HG03439 (cell line): Measurements from ENCODE around the gene NES.

Source experiments
- ATAC-seq: cut with Tn5 transposase; IDR thresholded peaks from one replicate; pipeline ENCODE4 v1.9.1; 2021; ENCODE audit warnings: mild to moderate bottlenecking, moderate library complexity; ENCODE audit not compliant: unreplicated experiment

Gene NES

GRCh38 chr1:156664767-156665411 is 12.3 kb downstream of the NES start:
- no peak for ATAC-seq

DNA sequence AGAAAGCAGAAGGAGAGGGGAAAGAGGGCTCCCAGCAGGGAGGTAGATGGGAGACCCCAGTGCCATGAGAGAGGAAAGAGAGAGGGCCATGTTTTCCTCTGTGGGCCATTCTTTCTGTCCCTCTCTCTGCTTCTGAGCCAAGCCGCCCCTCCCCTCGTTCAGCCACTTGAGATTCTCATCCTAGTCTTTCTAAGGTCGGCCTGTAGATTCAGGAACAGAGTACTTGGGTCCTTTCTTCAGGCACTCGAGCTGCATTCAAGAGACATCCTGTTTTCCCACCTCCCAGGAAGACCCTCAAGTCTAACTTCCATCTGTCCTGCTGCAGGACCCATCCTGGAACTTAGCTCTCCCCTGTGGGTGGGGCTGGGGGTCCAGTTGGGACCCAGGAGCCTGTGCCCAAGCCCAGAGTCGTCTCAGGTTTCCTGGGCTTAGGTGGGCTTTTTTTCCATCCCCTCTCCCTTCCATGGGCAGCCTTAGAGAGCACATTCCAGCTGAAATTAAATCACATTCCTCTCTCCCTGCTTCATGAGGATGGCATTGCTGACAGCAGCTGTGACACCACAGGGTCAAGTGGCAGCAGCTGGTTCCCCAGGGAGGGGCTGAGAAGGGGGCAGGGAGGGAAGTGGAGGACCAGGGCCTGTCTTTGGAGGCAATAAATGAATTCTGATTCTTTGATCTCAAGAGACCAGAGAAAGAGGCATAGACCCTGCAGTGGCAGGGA is 13.0 kb downstream of the NES start:
- ATAC-seq, result no peak

GRCh38 chr1:156663178-156663577 is 14.0 kb downstream of the NES start:
- ATAC-seq, result no peak

DNA sequence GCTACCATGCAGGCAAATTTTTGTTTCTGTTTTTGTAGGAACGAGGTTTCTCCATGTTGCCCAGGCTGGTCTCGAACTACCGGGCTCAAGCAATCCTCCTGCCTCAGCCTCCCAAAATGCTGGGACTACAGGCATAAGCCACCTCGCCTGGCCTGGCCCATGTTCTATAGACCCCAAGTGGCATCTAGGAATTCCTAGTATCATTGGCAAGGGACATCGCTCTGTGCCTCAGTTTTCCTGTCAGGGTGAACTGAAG is 14.5 kb downstream of the NES start:
- no peak for ATAC-seq

GRCh38 chr1:156662005-156662799 is 15.0 kb downstream of the NES start:
- ATAC-seq, result no peak

DNA sequence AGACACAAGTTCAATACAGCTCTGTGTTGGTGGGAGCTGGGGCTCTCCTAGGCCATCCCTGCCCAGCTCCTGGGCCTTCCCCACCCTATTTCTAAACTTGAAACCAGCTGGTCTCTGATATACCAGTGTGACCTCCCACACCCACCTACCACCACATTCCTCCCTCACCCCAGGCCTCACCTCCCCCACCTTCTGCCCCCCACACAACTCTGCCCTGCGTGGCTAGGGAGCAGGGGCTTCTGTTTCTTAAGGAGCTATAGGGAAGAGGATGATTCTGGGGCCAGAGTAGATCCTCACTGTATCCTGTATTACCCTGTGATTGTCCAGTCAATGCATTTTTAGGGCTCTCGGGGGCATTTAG is 16.5 kb downstream of the NES start:
- ATAC-seq, result no peak

DNA sequence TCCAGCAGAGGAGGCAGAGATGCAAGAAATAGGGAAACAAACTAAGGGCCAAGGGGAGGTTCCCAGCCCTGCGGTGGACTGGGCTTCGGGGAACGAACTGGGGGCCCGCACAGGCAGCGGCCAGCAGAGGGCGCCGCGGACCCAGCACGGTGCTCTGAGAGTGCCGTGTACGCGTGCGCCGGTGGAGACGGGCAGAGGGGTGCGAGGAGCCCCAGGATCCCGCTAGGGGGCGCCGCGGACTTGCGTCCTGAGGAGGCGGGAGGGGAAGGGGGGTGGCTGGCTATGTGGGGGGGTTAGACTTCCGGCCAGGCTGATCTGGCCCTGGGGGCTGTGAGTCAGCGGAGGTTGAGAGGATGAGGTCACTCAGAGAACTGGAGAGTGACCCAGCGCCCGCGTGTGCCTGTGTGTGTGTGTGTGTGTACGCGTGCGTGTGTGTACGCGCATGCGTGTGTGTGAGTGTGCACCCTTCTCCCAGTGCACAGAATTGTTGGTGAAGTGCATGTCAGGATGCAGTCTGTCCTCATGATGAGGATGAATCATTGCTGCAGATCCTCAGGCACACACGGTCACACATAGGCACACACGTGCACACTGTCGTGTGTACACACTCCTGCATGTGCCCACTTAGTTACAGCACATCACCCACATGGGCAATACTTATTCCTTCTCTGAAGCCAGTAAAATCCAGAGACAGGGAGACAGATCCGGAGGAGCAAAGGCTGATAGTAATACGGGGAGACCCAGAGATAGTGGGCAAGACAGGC is 17.0 kb downstream of the NES start:
- ATAC-seq, result no peak

- no peak for ATAC-seq
Observed at GRCh38 chr1:156659661-156659987, 17.6 kb downstream of the NES start.

- ATAC-seq, result no peak
Observed at GRCh38 chr1:156658945-156659574, 18.1 kb downstream of the NES start.

DNA sequence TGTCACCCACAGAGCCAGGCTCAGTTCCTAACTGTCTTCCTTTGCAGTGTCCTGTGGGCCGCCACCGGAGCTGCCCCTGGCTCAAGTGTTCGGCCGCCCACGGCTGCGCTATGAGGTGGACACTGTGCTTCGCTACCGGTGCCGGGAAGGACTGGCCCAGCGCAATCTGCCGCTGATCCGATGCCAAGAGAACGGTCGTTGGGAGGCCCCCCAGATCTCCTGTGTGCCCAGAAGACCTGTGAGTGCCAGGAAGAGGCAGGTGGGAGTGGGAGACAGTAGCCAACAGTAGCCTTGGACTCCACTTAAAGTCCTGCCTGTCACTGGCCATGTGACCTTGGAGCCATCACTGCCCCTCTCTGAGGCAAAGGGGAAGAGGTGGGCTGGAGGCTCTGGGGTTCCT is 18.7 kb downstream of the NES start:
- no peak for ATAC-seq

DNA sequence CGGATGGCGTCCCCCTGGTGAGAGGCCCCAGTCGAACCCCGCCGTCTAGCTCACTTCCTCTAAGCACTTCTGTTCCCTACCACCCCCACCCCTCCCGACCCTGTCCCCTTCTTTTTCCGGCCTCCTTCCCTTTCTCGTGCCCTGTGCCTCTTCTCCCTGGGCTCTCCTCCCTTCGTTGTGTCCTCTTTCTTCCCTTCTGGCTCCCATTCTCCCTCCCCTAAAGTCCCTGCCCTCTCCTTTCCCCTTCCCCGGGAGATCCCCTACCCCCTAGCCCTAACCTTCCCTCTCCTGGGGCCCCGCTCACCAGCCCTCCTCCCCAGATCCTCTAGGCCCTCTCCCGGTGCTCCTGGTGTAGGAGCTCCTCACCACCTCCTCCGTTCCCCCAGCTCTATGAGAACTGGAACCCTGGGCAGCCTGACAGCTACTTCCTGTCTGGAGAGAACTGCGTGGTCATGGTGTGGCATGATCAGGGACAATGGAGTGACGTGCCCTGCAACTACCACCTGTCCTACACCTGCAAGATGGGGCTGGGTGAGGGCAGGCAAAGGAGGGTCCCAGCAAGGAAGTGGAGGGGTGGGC is 19.4 kb downstream of the NES start:
- no peak for ATAC-seq

- ATAC-seq, result no peak
Observed at GRCh38 chr1:156656806-156657740, 20.1 kb downstream of the NES start.

DNA sequence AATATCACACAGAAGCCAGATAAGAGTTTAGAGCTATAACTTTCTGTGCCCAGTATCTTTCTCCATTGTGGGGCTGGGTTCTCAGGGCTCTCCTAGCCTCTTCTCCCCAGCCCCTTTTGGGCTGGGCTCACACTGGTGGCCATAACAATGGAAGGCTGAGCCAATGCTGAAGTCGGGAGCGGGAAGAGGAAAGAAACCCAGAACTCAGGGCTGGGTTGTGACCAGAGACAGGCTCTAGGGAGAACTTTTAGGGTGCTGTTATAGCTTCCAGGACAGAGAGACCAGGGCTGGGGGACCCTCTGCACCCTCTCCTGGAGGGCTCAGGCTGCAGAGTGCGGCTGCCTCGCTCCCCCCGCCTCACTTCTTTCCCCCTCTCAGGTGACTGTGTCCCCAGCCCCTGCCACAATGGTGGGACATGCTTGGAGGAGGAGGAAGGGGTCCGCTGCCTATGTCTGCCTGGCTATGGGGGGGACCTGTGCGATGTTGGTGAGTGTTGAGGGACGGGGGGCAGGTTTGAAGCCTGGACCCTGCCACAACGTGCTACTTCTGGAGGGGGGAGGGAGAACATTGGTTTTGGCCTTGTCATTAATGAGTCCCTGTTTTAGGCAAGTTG is 21.2 kb downstream of the NES start:
- ATAC-seq, result no peak

GRCh38 chr1:156655151-156655903 is 21.9 kb downstream of the NES start:
- no peak for ATAC-seq

DNA sequence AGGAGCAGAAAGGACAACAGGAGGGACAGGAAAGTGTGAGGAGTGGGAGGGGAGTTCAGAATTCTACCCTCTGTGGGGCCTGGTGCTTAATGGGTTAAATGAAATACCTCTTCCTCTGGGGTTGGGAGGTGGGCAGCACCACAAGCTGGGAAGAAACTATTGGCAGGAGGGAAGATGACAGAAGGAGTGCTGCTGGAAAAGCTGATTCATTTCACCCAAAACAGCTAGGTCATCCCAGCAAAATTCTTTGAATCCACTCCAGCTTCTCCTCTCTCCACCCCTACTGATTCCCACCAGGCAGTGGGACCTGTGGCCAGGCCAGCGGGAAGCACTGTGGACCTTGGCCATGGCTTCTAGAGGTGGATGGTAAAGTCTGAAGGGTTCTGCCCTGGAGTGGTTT is 22.5 kb downstream of the NES start:
- no peak for ATAC-seq

DNA sequence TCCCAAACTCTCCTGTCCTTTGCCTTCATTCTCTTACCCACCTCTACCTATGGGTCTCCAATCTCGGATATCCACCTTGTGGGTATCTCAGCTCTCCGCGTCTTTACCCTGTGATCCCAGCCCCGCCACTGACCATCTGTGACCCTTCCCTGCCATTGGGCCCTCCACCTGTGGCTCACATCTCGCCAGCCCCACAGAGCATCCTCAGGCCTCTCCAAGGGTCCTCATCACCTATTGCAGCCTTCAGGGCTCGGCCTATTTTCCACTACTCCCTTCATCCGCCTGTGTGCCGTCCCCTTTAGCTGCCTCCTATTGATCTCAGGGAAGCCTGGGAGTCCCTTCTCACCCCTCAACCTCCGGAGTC is 24.2 kb downstream of the NES start:
- ATAC-seq, result no peak

DNA sequence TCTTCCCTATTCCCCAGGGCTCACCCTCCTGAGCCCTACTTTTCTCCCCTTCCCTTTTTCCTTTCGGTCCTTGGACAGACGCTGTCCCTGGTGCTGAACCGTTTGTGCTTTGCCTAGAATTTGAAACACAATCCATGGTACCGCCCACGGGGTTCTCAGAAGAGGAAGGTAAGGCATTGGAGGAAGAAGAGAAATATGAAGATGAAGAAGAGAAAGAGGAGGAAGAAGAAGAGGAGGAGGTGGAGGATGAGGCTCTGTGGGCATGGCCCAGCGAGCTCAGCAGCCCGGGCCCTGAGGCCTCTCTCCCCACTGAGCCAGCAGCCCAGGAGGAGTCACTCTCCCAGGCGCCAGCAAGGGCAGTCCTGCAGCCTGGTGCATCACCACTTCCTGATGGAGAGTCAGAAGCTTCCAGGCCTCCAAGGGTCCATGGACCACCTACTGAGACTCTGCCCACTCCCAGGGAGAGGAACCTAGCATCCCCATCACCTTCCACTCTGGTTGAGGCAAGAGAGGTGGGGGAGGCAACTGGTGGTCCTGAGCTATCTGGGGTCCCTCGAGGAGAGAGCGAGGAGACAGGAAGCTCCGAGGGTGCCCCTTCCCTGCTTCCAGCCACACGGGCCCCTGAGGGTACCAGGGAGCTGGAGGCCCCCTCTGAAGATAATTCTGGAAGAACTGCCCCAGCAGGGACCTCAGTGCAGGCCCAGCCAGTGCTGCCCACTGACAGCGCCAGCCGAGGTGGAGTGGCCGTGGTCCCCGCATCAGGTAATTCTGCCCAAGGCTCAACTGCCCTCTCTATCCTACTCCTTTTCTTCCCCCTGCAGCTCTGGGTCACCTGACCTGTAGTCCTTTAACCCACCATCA is 24.8 kb downstream of the NES start:
- no peak for ATAC-seq

DNA sequence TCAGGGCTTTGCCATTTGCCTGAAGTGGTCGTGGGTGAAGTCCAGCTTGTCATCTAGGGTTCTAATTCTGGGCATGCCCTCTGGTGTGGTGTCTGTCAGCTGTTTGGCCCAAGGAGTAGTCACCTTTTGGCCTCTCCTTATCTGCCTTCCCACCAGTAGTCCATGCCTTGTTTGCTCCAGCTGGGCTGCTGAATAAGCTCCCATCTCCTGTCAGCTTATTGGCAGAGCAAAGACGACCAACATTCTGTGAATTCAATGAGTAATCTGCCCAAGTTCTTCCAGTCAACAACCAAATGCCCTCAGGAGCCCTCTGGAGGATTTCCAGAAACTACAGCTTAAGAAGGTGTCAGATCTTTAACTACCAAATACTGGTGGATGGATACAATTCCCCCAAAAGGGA is 28.3 kb downstream of the NES start:
- no peak for ATAC-seq
